Liver (tissue), 9 donors: ENCODE results near the gene SPECC1. TPM values are rescaled to one million over a fixed set of nuclear protein-coding genes. Genes with fewer than 3 reads are reported as not detected.

ENCODE experiments used
- DNase-seq: peaks from one replicate; pipeline ENCODE4 v3.0.0-alpha.2; 2017; ENCODE audit warnings: low spot score
- H3K27ac ChIP-seq, 2 donors: one replicate each; pipeline ENCODE4 v1.7.0; 2013; ENCODE audit warnings: inconsistent platforms in 2 of 2, low read length in 2 of 2, control low read depth in 1 of 2, low read depth in 1 of 2, mild to moderate bottlenecking in 1 of 2
- H3K27me3 ChIP-seq, 4 donors: one replicate each; pipeline versions ENCODE4 v1.6.1 to v1.7.0; 2013; ENCODE audit warnings: low read length in 3 of 4, inconsistent platforms in 1 of 4, mild to moderate bottlenecking in 1 of 4, moderate library complexity in 1 of 4; ENCODE audit not compliant: control insufficient read depth in 4 of 4, insufficient read depth in 4 of 4
- H3K36me3 ChIP-seq, 4 donors: one replicate each; pipeline versions ENCODE4 v1.6.1 to v1.7.0; 2013; ENCODE audit warnings: low read length in 3 of 4, mild to moderate bottlenecking in 3 of 4, low read depth in 1 of 4, moderate library complexity in 1 of 4; ENCODE audit not compliant: control insufficient read depth in 4 of 4, insufficient read depth in 3 of 4
- H3K4me1 ChIP-seq, 4 donors: one replicate each; pipeline versions ENCODE4 v1.6.1 to v1.7.0; 2013; ENCODE audit warnings: low read length in 3 of 4, mild to moderate bottlenecking in 3 of 4, moderate library complexity in 1 of 4; ENCODE audit not compliant: control insufficient read depth in 4 of 4, insufficient read depth in 4 of 4
- H3K4me3 ChIP-seq, 3 donors: one replicate each; pipeline versions ENCODE4 v1.6.1 to v1.7.0; 2013; ENCODE audit warnings: low read length in 3 of 3, control low read depth in 1 of 3, low read depth in 1 of 3, mild to moderate bottlenecking in 1 of 3
- H3K9ac ChIP-seq, 2 donors: one replicate each; pipeline ENCODE4 v1.7.0; 2013; ENCODE audit warnings: low read length in 2 of 2, mild to moderate bottlenecking in 2 of 2, moderate library complexity in 2 of 2, control low read depth in 1 of 2, low read depth in 1 of 2
- H3K9me3 ChIP-seq, 4 donors: one replicate each; pipeline versions ENCODE4 v1.6.1 to v1.7.0; 2013; ENCODE audit warnings: low read length in 3 of 4; ENCODE audit not compliant: control insufficient read depth in 4 of 4
- EGR1 ChIP-seq, 2 donors: IDR thresholded peaks; 2 replicates each; pipeline ENCODE4 v1.6.1; 2016 to 2018; ENCODE audit warnings: antibody characterized with exemption in 2 of 2, low read depth in 2 of 2
- FOXA1 ChIP-seq: IDR thresholded peaks from 2 replicates; pipeline ENCODE4 v1.6.1; 2016; ENCODE audit warnings: antibody characterized with exemption
- FOXA2 ChIP-seq: IDR thresholded peaks from 2 replicates; pipeline ENCODE4 v1.6.1; 2016; ENCODE audit warnings: antibody characterized with exemption
- GABPA ChIP-seq, 2 donors: IDR thresholded peaks in 1 of 2; conservative IDR thresholded peaks in 1 of 2; 2 replicates each; pipeline ENCODE4 v1.6.1; 2016; ENCODE audit warnings: antibody characterized with exemption in 2 of 2, mild to moderate bottlenecking in 1 of 2, moderate library complexity in 1 of 2
- HNF4A ChIP-seq, 2 donors: conservative IDR thresholded peaks; 2 replicates each; pipeline ENCODE4 v1.6.1; 2016; ENCODE audit warnings: antibody characterized with exemption in 2 of 2, mild to moderate bottlenecking in 2 of 2
- HNF4G ChIP-seq: IDR thresholded peaks from 2 replicates; pipeline ENCODE4 v1.6.1; 2016; ENCODE audit warnings: antibody characterized with exemption
- JUND ChIP-seq, 2 donors: IDR thresholded peaks; 2 replicates each; pipeline ENCODE4 v1.6.1; 2016; ENCODE audit warnings: antibody characterized with exemption in 2 of 2
- NR2F2 ChIP-seq: IDR thresholded peaks from 2 replicates; pipeline ENCODE4 v1.6.1; 2016; ENCODE audit warnings: antibody characterized with exemption
- RAD21 ChIP-seq, 2 donors: IDR thresholded peaks; 2 replicates each; pipeline ENCODE4 v1.6.1; 2016; ENCODE audit warnings: antibody characterized with exemption in 2 of 2, mild to moderate bottlenecking in 2 of 2
- RXRA ChIP-seq, 2 donors: IDR thresholded peaks; 2 replicates each; pipeline ENCODE4 v1.6.1; 2017 to 2018; ENCODE audit warnings: antibody characterized with exemption in 2 of 2, mild to moderate bottlenecking in 1 of 2
- SP1 ChIP-seq: IDR thresholded peaks from 2 replicates; pipeline ENCODE4 v1.6.1; 2018; ENCODE audit warnings: antibody characterized with exemption, mild to moderate bottlenecking
- TAF1 ChIP-seq: conservative IDR thresholded peaks from 2 replicates; pipeline ENCODE4 v1.6.1; 2016; ENCODE audit warnings: antibody characterized with exemption, mild to moderate bottlenecking
- YY1 ChIP-seq: IDR thresholded peaks from 2 replicates; pipeline ENCODE4 v1.6.1; 2016; ENCODE audit warnings: antibody characterized with exemption, mild to moderate bottlenecking
- WGBS: extraction: QIAGEN DNeasy Blood & Tissue Kit; methylation state at CpG from one replicate; pipeline ENCODE4 v1.1.7; 2013; 5-methylcytosine and 5-hydroxymethylcytosine counted together
- polyA plus RNA-seq, 2 donors: library from polyadenylated mRNA; stranded (reverse) in 1 of 2; unstranded in 1 of 2; fragments of 200-250 nt in 1 of 2; fragments of >200 nt in 1 of 2; fragmentation: Nextera tagmentation in 1 of 2; extraction: Ambion mirVana in 1 of 2; gene quantifications; one replicate each; pipeline versions ENCODE4 v1.2.1 to v1.2.3, GENCODE V29; 2013 to 2015
- total RNA-seq, 2 donors: library from RNA; depleted of rRNA; stranded (reverse); fragments of >200 nt; gene quantifications; one replicate each; pipeline ENCODE4 v1.2.3, GENCODE V29; 2014
- TF ChIP-seq, protein P1 (sequence below): IDR thresholded peaks from 2 replicates; pipeline ENCODE4 v1.6.1; 2016; ENCODE audit warnings: antibody characterized with exemption
- TF ChIP-seq, protein P2 (sequence below): IDR thresholded peaks from 2 replicates; pipeline ENCODE4 v1.6.1; 2016; ENCODE audit warnings: antibody characterized with exemption
- TF ChIP-seq, protein P3 (sequence below): fragments of 150-350 bp; IDR thresholded peaks from 2 replicates; pipeline ENCODE4 v1.5.1; 2017; ENCODE audit warnings: improper control_type of control experiment, low read depth, low read length; ENCODE audit not compliant: missing input control
- TF ChIP-seq, protein P4 (sequence below): IDR thresholded peaks from 2 replicates; pipeline ENCODE4 v1.6.1; 2016; ENCODE audit warnings: antibody characterized with exemption, mild to moderate bottlenecking
- TF ChIP-seq, protein P5 (sequence below): IDR thresholded peaks from 2 replicates; pipeline ENCODE4 v1.6.1; 2016; ENCODE audit warnings: antibody characterized with exemption
- donor health status: healthy.
- donor health status: healthy.
- donor health status: healthy.
- donor health status: healthy.
- donor health status: healthy.

SPECC1 gene
- total and polyA plus RNA-seq, 4 donors = 0.36 to 70.3 (median 1.8) TPM

DNA sequence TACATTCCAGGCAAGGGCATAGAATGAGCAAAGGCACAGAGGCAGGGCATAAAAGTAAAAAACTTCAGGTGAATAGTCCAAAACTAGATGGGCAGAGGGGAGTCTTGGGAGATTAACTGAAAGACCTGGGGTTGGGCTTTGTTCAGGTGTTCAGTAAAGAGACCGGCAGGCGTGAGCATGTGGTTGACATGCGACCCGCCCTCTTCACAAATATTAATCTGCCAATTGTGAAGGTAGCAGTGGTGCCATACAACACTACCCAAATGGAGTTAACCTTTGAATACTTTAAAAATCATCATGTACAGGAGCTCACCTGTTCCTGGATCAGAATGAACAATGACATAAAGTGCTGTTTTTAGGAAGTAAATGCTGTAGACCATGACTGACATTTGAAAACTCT, 232.7 kb downstream of the SPECC1 start:
- Histone ChIP-seq H3K4me1 (no peaks in the 10 kb centered on the region), H3K27ac (no peak overlapping the region), H3K36me3 (no peaks in the 10 kb centered on the region), H3K9ac (no peak overlapping the region), H3K4me3 (no peak overlapping the region), H3K27me3 (peaks cover 0 to 2% (median 0%) of the 10 kb centered on the region in 4 donors), H3K9me3 (no peaks in the 10 kb centered on the region)
- WGBS = 92% methylated on average over 4 of the region's 4 CpGs
- TF ChIP-seq EGR1 (IDR thresholded peaks at IDR 0.05; ENCODE audit: low read depth in 2 of 2) (no peak), SP1 (no peak), HNF4G (no peak), GABPA (IDR thresholded peaks at IDR 0.05 in 1 of 2, conservative IDR thresholded peaks at IDR 0.05 in 1 of 2) (no peak), YY1 (no peak), FOXA2 (no peak), TAF1 (no peak), HNF4A (conservative IDR thresholded peaks at IDR 0.05) (no peak), FOXA1 (no peak), RXRA (IDR thresholded peaks at IDR 0.05) (no peak), JUND (IDR thresholded peaks at IDR 0.05) (no peak), RAD21 (IDR thresholded peaks at IDR 0.05) (no peak)
- TF ChIP-seq, protein P1, sequence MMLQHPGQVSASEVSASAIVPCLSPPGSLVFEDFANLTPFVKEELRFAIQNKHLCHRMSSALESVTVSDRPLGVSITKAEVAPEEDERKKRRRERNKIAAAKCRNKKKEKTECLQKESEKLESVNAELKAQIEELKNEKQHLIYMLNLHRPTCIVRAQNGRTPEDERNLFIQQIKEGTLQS = no peak
- TF ChIP-seq, protein P2, sequence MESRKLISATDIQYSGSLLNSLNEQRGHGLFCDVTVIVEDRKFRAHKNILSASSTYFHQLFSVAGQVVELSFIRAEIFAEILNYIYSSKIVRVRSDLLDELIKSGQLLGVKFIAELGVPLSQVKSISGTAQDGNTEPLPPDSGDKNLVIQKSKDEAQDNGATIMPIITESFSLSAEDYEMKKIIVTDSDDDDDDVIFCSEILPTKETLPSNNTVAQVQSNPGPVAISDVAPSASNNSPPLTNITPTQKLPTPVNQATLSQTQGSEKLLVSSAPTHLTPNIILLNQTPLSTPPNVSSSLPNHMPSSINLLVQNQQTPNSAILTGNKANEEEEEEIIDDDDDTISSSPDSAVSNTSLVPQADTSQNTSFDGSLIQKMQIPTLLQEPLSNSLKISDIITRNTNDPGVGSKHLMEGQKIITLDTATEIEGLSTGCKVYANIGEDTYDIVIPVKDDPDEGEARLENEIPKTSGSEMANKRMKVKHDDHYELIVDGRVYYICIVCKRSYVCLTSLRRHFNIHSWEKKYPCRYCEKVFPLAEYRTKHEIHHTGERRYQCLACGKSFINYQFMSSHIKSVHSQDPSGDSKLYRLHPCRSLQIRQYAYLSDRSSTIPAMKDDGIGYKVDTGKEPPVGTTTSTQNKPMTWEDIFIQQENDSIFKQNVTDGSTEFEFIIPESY = no peak
- TF ChIP-seq, protein P3, sequence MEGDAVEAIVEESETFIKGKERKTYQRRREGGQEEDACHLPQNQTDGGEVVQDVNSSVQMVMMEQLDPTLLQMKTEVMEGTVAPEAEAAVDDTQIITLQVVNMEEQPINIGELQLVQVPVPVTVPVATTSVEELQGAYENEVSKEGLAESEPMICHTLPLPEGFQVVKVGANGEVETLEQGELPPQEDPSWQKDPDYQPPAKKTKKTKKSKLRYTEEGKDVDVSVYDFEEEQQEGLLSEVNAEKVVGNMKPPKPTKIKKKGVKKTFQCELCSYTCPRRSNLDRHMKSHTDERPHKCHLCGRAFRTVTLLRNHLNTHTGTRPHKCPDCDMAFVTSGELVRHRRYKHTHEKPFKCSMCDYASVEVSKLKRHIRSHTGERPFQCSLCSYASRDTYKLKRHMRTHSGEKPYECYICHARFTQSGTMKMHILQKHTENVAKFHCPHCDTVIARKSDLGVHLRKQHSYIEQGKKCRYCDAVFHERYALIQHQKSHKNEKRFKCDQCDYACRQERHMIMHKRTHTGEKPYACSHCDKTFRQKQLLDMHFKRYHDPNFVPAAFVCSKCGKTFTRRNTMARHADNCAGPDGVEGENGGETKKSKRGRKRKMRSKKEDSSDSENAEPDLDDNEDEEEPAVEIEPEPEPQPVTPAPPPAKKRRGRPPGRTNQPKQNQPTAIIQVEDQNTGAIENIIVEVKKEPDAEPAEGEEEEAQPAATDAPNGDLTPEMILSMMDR = no peak
- TF ChIP-seq, protein P4, sequence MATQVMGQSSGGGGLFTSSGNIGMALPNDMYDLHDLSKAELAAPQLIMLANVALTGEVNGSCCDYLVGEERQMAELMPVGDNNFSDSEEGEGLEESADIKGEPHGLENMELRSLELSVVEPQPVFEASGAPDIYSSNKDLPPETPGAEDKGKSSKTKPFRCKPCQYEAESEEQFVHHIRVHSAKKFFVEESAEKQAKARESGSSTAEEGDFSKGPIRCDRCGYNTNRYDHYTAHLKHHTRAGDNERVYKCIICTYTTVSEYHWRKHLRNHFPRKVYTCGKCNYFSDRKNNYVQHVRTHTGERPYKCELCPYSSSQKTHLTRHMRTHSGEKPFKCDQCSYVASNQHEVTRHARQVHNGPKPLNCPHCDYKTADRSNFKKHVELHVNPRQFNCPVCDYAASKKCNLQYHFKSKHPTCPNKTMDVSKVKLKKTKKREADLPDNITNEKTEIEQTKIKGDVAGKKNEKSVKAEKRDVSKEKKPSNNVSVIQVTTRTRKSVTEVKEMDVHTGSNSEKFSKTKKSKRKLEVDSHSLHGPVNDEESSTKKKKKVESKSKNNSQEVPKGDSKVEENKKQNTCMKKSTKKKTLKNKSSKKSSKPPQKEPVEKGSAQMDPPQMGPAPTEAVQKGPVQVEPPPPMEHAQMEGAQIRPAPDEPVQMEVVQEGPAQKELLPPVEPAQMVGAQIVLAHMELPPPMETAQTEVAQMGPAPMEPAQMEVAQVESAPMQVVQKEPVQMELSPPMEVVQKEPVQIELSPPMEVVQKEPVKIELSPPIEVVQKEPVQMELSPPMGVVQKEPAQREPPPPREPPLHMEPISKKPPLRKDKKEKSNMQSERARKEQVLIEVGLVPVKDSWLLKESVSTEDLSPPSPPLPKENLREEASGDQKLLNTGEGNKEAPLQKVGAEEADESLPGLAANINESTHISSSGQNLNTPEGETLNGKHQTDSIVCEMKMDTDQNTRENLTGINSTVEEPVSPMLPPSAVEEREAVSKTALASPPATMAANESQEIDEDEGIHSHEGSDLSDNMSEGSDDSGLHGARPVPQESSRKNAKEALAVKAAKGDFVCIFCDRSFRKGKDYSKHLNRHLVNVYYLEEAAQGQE = no peak
- TF ChIP-seq, protein P5, sequence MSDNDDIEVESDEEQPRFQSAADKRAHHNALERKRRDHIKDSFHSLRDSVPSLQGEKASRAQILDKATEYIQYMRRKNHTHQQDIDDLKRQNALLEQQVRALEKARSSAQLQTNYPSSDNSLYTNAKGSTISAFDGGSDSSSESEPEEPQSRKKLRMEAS = no peak
- no peak for DNase-seq

DNA sequence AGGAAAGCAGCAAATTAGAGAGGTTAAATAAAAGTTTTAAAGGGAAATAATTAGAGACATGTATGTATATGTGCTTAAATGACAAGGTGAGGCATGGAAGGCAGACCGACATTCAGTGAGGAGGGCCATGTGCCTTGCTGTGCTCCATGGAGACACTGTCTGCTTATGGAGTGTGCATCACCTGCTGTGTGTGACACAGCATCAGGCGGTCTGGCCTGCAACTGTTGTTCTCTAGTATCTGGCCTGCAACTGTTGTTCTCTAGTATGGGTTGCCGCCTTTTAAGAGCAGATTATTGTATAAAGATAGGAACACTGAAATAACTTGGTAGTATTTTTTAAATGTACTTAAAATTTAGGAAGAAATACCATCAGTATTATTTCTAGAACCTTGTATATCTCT, 233.1 kb downstream of the SPECC1 start:
- 97% methylated on average over 3 of the region's 3 CpGs for WGBS
- Histone ChIP-seq H3K36me3 (no peaks in the 10 kb centered on the region), H3K9me3 (no peaks in the 10 kb centered on the region), H3K4me1 (no peaks in the 10 kb centered on the region), H3K27ac (no peak overlapping the region), H3K9ac (no peak overlapping the region), H3K27me3 (peaks cover 0 to 2% (median 0%) of the 10 kb centered on the region in 4 donors), H3K4me3 (no peak overlapping the region)
- no peak for DNase-seq
- TF ChIP-seq NR2F2 (no peak), EGR1 (IDR thresholded peaks at IDR 0.05; ENCODE audit: low read depth in 2 of 2) (no peak), RXRA (IDR thresholded peaks at IDR 0.05) (no peak), TAF1 (no peak)
- TF ChIP-seq, protein P3 = no peak
- TF ChIP-seq, protein P4 = no peak
